ENCODE results near the gene SNTG2. TPM values are rescaled to one million over a fixed set of nuclear protein-coding genes. Genes with fewer than 3 reads are reported as not detected.

SNTG2 gene
- total RNA-seq, 1 experiment from 2014 or later, result 20.5 TPM

DNA sequence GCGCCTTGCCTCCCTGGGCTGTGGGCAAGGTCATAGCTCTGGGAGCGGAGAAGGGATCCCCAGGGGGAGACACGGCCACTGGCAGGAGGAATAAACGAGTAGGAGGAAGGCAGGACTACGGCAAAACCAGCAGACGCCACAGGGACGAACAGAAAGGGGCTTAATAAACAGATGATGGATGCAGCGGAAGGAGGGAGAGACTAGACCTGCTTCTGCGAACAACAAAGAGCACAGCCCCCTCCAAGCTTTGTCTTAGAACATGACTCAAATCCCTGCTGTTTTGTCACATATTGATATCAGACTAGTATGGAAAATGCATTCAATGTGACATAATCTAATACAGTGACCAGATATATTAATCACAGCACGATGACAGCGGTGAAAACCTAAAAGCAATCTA lies 306.7 kb downstream of the SNTG2 start (continued):
- TF ChIP-seq, protein P1, sequence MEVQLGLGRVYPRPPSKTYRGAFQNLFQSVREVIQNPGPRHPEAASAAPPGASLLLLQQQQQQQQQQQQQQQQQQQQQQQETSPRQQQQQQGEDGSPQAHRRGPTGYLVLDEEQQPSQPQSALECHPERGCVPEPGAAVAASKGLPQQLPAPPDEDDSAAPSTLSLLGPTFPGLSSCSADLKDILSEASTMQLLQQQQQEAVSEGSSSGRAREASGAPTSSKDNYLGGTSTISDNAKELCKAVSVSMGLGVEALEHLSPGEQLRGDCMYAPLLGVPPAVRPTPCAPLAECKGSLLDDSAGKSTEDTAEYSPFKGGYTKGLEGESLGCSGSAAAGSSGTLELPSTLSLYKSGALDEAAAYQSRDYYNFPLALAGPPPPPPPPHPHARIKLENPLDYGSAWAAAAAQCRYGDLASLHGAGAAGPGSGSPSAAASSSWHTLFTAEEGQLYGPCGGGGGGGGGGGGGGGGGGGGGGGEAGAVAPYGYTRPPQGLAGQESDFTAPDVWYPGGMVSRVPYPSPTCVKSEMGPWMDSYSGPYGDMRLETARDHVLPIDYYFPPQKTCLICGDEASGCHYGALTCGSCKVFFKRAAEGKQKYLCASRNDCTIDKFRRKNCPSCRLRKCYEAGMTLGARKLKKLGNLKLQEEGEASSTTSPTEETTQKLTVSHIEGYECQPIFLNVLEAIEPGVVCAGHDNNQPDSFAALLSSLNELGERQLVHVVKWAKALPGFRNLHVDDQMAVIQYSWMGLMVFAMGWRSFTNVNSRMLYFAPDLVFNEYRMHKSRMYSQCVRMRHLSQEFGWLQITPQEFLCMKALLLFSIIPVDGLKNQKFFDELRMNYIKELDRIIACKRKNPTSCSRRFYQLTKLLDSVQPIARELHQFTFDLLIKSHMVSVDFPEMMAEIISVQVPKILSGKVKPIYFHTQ (CRISPR knock-in tag; IDR thresholded peaks at IDR 0.05), result no peak
- TF ChIP-seq, protein P2, sequence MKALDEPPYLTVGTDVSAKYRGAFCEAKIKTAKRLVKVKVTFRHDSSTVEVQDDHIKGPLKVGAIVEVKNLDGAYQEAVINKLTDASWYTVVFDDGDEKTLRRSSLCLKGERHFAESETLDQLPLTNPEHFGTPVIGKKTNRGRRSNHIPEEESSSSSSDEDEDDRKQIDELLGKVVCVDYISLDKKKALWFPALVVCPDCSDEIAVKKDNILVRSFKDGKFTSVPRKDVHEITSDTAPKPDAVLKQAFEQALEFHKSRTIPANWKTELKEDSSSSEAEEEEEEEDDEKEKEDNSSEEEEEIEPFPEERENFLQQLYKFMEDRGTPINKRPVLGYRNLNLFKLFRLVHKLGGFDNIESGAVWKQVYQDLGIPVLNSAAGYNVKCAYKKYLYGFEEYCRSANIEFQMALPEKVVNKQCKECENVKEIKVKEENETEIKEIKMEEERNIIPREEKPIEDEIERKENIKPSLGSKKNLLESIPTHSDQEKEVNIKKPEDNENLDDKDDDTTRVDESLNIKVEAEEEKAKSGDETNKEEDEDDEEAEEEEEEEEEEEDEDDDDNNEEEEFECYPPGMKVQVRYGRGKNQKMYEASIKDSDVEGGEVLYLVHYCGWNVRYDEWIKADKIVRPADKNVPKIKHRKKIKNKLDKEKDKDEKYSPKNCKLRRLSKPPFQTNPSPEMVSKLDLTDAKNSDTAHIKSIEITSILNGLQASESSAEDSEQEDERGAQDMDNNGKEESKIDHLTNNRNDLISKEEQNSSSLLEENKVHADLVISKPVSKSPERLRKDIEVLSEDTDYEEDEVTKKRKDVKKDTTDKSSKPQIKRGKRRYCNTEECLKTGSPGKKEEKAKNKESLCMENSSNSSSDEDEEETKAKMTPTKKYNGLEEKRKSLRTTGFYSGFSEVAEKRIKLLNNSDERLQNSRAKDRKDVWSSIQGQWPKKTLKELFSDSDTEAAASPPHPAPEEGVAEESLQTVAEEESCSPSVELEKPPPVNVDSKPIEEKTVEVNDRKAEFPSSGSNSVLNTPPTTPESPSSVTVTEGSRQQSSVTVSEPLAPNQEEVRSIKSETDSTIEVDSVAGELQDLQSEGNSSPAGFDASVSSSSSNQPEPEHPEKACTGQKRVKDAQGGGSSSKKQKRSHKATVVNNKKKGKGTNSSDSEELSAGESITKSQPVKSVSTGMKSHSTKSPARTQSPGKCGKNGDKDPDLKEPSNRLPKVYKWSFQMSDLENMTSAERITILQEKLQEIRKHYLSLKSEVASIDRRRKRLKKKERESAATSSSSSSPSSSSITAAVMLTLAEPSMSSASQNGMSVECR (CRISPR knock-in tag; IDR thresholded peaks at IDR 0.05; ENCODE audit: borderline replicate concordance), result no peak
- TF ChIP-seq ZNF671 (CRISPR knock-in tag; IDR thresholded peaks at IDR 0.05) (no peak), SOX15 (CRISPR knock-in tag; IDR thresholded peaks at IDR 0.05) (no peak), SP1 (CRISPR knock-in tag; conservative IDR thresholded peaks at IDR 0.05) (no peak)

DNA sequence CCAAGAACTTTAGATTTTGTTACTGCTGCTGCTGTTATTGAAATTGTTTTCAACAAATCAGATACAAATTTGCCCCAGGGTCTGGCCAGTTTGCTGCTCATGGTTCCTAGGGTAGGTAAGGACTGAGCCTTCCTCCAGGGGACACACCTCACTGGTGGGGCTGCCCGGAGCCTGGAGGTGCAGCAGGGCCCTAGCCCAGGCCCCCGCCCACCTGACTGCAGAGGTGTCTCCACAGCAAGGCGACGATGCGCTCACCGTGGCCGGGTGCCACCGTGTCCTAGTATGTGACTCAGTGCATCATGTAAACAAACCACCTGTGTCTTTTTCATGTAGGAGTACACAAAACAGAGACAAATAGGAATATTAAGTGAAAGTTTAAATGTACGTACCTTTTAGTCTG lies 309.1 kb downstream of the SNTG2 start:
- peaks cover 5% of the 10 kb centered on the region; the same call in 1 of the 2 replicates for H3K36me3 Mint-ChIP-seq
- TF ChIP-seq, protein P3, sequence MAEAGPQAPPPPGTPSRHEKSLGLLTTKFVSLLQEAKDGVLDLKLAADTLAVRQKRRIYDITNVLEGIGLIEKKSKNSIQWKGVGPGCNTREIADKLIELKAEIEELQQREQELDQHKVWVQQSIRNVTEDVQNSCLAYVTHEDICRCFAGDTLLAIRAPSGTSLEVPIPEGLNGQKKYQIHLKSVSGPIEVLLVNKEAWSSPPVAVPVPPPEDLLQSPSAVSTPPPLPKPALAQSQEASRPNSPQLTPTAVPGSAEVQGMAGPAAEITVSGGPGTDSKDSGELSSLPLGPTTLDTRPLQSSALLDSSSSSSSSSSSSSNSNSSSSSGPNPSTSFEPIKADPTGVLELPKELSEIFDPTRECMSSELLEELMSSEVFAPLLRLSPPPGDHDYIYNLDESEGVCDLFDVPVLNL (CRISPR knock-in tag; IDR thresholded peaks at IDR 0.05; ENCODE audit: borderline replicate concordance, low read depth), result no peak
- TF ChIP-seq NR3C1 (CRISPR knock-in tag; conservative IDR thresholded peaks at IDR 0.05; ENCODE audit: low read depth), result no peak
- TF ChIP-seq ZNF219 (CRISPR knock-in tag; IDR thresholded peaks at IDR 0.05; ENCODE audit: borderline replicate concordance), result no peak
- TF ChIP-seq EMX1 (CRISPR knock-in tag; IDR thresholded peaks at IDR 0.05), result no peak
- TF ChIP-seq, protein P4, sequence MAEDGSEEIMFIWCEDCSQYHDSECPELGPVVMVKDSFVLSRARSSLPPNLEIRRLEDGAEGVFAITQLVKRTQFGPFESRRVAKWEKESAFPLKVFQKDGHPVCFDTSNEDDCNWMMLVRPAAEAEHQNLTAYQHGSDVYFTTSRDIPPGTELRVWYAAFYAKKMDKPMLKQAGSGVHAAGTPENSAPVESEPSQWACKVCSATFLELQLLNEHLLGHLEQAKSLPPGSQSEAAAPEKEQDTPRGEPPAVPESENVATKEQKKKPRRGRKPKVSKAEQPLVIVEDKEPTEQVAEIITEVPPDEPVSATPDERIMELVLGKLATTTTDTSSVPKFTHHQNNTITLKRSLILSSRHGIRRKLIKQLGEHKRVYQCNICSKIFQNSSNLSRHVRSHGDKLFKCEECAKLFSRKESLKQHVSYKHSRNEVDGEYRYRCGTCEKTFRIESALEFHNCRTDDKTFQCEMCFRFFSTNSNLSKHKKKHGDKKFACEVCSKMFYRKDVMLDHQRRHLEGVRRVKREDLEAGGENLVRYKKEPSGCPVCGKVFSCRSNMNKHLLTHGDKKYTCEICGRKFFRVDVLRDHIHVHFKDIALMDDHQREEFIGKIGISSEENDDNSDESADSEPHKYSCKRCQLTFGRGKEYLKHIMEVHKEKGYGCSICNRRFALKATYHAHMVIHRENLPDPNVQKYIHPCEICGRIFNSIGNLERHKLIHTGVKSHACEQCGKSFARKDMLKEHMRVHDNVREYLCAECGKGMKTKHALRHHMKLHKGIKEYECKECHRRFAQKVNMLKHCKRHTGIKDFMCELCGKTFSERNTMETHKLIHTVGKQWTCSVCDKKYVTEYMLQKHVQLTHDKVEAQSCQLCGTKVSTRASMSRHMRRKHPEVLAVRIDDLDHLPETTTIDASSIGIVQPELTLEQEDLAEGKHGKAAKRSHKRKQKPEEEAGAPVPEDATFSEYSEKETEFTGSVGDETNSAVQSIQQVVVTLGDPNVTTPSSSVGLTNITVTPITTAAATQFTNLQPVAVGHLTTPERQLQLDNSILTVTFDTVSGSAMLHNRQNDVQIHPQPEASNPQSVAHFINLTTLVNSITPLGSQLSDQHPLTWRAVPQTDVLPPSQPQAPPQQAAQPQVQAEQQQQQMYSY (CRISPR knock-in tag; IDR thresholded peaks at IDR 0.05), result no peak
- TF ChIP-seq HMGA2 (CRISPR knock-in tag; IDR thresholded peaks at IDR 0.05), result no peak
- TF ChIP-seq, protein P2 (CRISPR knock-in tag; IDR thresholded peaks at IDR 0.05; ENCODE audit: borderline replicate concordance), result no peak
- TF ChIP-seq, protein P5, sequence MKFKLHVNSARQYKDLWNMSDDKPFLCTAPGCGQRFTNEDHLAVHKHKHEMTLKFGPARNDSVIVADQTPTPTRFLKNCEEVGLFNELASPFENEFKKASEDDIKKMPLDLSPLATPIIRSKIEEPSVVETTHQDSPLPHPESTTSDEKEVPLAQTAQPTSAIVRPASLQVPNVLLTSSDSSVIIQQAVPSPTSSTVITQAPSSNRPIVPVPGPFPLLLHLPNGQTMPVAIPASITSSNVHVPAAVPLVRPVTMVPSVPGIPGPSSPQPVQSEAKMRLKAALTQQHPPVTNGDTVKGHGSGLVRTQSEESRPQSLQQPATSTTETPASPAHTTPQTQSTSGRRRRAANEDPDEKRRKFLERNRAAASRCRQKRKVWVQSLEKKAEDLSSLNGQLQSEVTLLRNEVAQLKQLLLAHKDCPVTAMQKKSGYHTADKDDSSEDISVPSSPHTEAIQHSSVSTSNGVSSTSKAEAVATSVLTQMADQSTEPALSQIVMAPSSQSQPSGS (CRISPR knock-in tag; IDR thresholded peaks at IDR 0.05; ENCODE audit: borderline replicate concordance, low read depth), result no peak
- TF ChIP-seq FOXP1 (CRISPR knock-in tag; IDR thresholded peaks at IDR 0.05; ENCODE audit: borderline replicate concordance), result no peak
- TF ChIP-seq, protein P6, sequence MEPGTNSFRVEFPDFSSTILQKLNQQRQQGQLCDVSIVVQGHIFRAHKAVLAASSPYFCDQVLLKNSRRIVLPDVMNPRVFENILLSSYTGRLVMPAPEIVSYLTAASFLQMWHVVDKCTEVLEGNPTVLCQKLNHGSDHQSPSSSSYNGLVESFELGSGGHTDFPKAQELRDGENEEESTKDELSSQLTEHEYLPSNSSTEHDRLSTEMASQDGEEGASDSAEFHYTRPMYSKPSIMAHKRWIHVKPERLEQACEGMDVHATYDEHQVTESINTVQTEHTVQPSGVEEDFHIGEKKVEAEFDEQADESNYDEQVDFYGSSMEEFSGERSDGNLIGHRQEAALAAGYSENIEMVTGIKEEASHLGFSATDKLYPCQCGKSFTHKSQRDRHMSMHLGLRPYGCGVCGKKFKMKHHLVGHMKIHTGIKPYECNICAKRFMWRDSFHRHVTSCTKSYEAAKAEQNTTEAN (CRISPR knock-in tag; IDR thresholded peaks at IDR 0.05), result no peak
- no peak for TF ChIP-seq MYBL2 (CRISPR knock-in tag; IDR thresholded peaks at IDR 0.05)
- TF ChIP-seq ATF1 (CRISPR knock-in tag; IDR thresholded peaks at IDR 0.05), result no peak
- H3K9me3 Mint-ChIP-seq, result peaks cover 7% of the 10 kb centered on the region
- H3K27me3 Mint-ChIP-seq (ENCODE audit: low read depth), result peaks cover 3% of the 10 kb centered on the region; the same call in 1 of the 2 replicates
- ATAC-seq (no peak; the same call in 1 of the 2 replicates), DNase-seq (ENCODE audit: low spot score) (no peak)
- ChIA-PET POLR2A (no interaction called here), CTCF (no interaction called here)
- no peak overlapping the region for H3K27ac Mint-ChIP-seq
- no peaks in the 10 kb centered on the region for H3K4me1 Mint-ChIP-seq
- H3K4me3 Mint-ChIP-seq, result no peak overlapping the region
